SK-N-SH (cell line): Measurements from ENCODE around the gene P2RX1.

Experiments used
- ELF1 ChIP-seq: IDR thresholded peaks from 2 replicates; pipeline ENCODE4 v1.4.0; 2012
- EP300 ChIP-seq, 2 experiments: IDR thresholded peaks; 2 replicates each; pipeline versions ENCODE4 v1.4.0 to v1.6.1; 2012; ENCODE audit warnings: borderline replicate concordance in 1 of 2, low read depth in 1 of 2, low read length in 1 of 2
- EZH2phosphoT487 ChIP-seq: fragments of 200-600 bp; sonication (generic); IDR thresholded peaks from 2 replicates; pipeline ENCODE4 v1.6.1; 2017; ENCODE audit warnings: low read depth, mixed run types, mild to moderate bottlenecking, antibody characterized with exemption, moderate library complexity, borderline replicate concordance
- FOSL2 ChIP-seq: IDR thresholded peaks from 2 replicates; pipeline ENCODE4 v1.4.0; 2012; ENCODE audit warnings: low read depth, mild to moderate bottlenecking, moderate library complexity, borderline replicate concordance
- FOXJ3 ChIP-seq: sonication (generic); formaldehyde crosslinking; IDR thresholded peaks from 2 replicates; pipeline ENCODE4 v1.5.1; 2020; ENCODE audit warnings: mild to moderate bottlenecking, missing genetic modification reagents
- GATA2 ChIP-seq: sonication (generic); formaldehyde crosslinking; IDR thresholded peaks from 2 replicates; pipeline ENCODE4 v1.5.0; 2020; ENCODE audit warnings: mild to moderate bottlenecking, missing genetic modification reagents
- JUND ChIP-seq: IDR thresholded peaks from 2 replicates; pipeline ENCODE4 v1.4.0; 2012
- NRF1 ChIP-seq: IDR thresholded peaks from 2 replicates; pipeline ENCODE4 v1.6.1; 2012; ENCODE audit warnings: low read depth, mild to moderate bottlenecking, low read length
- POLR2AphosphoS5 ChIP-seq: IDR thresholded peaks from 2 replicates; pipeline ENCODE4 v1.6.1; 2012; ENCODE audit warnings: low read depth, low read length
- RAD21 ChIP-seq: IDR thresholded peaks from 2 replicates; pipeline ENCODE4 v1.6.1; 2012; ENCODE audit warnings: mild to moderate bottlenecking, low read length
- YY1 ChIP-seq: IDR thresholded peaks from 2 replicates; pipeline ENCODE4 v1.4.0; 2012; ENCODE audit warnings: low read depth, mild to moderate bottlenecking
- TF ChIP-seq, protein P1 (sequence below): fragments of 200-600 bp; sonication (generic); IDR thresholded peaks from 2 replicates; pipeline ENCODE4 v1.6.1; 2017; ENCODE audit warnings: antibody characterized with exemption, mild to moderate bottlenecking, moderate library complexity

GRCh38 chr17:3963237-3964201, 47.3 kb upstream of the P2RX1 start:
- no peak for TF ChIP-seq NRF1
- TF ChIP-seq, protein P1, sequence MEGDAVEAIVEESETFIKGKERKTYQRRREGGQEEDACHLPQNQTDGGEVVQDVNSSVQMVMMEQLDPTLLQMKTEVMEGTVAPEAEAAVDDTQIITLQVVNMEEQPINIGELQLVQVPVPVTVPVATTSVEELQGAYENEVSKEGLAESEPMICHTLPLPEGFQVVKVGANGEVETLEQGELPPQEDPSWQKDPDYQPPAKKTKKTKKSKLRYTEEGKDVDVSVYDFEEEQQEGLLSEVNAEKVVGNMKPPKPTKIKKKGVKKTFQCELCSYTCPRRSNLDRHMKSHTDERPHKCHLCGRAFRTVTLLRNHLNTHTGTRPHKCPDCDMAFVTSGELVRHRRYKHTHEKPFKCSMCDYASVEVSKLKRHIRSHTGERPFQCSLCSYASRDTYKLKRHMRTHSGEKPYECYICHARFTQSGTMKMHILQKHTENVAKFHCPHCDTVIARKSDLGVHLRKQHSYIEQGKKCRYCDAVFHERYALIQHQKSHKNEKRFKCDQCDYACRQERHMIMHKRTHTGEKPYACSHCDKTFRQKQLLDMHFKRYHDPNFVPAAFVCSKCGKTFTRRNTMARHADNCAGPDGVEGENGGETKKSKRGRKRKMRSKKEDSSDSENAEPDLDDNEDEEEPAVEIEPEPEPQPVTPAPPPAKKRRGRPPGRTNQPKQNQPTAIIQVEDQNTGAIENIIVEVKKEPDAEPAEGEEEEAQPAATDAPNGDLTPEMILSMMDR, result no peak
- no peak for TF ChIP-seq POLR2AphosphoS5
- TF ChIP-seq ELF1, result no peak
- TF ChIP-seq GATA2 (CRISPR knock-in tag), result no peak
- TF ChIP-seq YY1, result no peak
- no peak for TF ChIP-seq FOXJ3 (CRISPR knock-in tag)
- TF ChIP-seq JUND, result no peak
- TF ChIP-seq RAD21, result no peak
- no peak for TF ChIP-seq EZH2phosphoT487
- no peak for TF ChIP-seq FOSL2
- TF ChIP-seq EP300 (IDR thresholded peaks at IDR 0.05; ENCODE audit: borderline replicate concordance in 1 of 2, low read depth in 1 of 2, low read length in 1 of 2), result no peak
